GM12872 (cell line): ENCODE data around the gene DERL2.

Experiments
- TF ChIP-seq, protein P1 (sequence below): IDR thresholded peaks from 3 replicates; pipeline ENCODE4 v1.5.1; 2011; ENCODE audit warnings: low read depth, mild to moderate bottlenecking, low read length, moderate library complexity; ENCODE audit not compliant: insufficient read depth

DERL2 gene

DNA sequence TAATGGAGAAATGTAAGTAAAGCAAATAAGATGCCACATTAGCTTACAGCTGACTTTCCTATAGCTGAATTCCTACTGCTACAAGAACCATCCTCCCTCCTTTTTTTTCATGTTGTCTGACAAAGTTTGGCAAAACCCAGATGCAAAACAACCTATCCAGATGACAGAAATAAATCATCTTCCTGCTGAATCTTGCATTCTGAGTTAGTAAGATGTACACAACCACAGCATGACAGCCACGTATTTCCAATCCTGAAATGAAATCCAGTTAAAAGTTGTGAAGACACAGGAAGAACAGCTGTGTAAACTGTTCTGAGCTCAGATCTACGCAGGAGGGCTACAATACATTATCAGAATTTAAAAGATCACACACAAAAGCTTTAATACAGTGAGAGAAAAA is 12.1 kb downstream of the DERL2 start:
- TF ChIP-seq, protein P1, sequence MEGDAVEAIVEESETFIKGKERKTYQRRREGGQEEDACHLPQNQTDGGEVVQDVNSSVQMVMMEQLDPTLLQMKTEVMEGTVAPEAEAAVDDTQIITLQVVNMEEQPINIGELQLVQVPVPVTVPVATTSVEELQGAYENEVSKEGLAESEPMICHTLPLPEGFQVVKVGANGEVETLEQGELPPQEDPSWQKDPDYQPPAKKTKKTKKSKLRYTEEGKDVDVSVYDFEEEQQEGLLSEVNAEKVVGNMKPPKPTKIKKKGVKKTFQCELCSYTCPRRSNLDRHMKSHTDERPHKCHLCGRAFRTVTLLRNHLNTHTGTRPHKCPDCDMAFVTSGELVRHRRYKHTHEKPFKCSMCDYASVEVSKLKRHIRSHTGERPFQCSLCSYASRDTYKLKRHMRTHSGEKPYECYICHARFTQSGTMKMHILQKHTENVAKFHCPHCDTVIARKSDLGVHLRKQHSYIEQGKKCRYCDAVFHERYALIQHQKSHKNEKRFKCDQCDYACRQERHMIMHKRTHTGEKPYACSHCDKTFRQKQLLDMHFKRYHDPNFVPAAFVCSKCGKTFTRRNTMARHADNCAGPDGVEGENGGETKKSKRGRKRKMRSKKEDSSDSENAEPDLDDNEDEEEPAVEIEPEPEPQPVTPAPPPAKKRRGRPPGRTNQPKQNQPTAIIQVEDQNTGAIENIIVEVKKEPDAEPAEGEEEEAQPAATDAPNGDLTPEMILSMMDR = no peak

DNA sequence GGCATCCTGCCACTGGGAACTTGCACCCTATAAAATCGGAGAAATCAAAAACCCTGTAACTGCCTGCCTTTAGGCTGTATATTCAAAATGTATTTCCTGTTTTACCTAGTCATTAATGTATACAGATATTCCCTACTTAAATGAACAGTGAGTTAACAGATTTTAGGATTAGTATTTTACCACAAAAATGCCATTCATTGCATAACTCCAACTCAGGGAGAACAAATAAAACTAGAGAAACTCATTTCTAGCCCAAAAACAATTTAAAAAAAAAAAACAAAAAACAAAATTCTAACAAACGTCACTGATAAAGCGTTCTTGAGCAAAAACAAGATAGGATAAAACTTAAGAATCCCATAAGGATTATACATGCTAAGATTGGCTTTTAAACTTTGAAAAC is 13.5 kb downstream of the DERL2 start:
- TF ChIP-seq, protein P1 = no peak

DNA sequence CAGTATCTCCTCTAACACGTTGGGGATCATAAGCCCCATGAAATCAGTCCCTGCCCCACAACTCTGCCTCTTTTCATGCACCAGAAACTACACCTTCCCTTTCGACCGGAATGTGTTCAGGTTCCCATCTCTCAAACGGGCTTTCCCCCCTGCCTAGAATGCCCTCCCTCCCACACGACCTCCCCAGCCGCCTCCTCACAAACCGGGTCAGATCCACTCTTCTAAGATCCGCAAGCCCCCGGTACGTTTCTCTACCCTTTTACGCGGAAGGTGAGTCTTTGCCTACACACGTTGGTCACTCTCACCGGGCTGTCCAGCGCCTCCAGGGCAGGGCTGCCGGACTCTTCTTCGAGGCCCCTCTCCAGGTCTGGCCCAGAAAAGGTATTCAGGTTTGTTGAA is 17.9 kb downstream of the DERL2 start:
- TF ChIP-seq, protein P1 = no peak

DNA sequence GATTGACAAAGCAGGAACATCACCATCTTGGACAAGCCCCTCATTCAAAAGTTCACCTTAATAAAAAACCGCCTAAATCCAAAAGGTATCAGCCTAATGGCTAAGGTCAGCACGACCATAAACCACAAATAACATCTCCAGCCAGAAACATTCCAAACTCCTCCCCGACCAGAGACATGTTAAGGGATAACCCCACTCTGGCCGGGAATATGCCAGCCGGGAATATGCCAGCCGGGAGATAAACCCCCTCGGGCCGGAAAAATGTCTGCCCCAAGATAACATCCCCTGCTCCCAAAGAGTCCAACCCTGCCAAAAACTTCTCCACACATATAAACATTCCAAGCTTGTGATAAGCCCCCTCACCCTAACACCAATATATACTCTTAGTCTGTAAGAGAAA is 18.6 kb downstream of the DERL2 start:
- TF ChIP-seq, protein P1 = no peak

DNA sequence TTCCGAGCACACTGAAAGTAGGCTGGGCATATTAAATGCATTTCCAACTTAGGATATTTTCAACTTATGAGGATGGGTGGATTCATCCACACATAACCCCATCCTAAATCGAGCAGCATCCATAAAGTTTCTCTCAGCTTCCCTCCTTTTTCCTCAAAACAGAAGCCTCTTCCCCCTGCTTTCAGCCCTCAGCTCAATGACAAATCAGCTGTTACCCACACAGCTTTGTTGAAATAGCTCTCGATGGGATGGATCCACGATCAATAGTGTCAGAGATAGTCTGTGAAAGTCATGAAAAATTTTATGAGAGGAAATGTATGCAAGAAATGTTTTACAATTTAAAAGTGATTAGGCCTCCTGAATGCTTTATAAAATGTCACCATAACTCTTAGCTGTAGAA is 19.7 kb downstream of the DERL2 start:
- TF ChIP-seq, protein P1 = no peak

DNA sequence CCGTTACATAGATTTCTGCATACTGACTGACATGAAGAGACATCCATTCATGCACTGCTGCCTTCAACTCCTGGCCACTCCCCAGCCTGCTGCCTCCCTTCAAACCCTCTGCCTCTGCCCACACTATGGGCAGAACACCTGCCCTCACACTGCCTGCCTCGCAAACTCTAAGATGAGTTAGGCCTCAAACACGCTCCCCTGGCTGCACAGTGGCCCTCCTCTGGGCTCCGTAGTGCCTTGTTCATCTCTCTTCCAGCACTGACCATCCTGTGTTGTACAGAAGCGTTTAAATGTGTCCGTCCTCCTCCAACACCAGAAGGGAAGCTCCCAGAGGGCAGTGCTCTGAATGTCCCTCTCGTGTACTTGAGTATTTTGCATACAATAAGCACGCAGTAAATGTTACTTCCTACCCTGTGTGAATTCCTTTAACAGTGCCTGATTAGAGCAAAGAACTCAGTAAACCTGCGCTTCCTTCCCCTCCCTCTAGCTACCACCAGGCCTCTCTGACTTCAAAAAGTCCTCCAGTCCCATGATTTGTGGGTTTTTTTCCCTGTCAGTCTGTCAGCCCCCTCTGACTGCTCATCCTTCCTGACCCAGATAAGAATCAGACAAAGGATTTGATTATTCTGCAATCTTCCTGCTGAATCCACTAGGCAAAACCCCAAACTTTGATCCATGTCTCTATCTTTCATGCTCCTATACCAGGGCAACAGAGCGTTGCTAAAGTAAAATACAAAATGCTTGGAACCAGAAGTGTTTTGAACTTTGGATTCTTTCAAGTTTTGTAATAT is 21.1 kb downstream of the DERL2 start:
- TF ChIP-seq, protein P1 = no peak

DNA sequence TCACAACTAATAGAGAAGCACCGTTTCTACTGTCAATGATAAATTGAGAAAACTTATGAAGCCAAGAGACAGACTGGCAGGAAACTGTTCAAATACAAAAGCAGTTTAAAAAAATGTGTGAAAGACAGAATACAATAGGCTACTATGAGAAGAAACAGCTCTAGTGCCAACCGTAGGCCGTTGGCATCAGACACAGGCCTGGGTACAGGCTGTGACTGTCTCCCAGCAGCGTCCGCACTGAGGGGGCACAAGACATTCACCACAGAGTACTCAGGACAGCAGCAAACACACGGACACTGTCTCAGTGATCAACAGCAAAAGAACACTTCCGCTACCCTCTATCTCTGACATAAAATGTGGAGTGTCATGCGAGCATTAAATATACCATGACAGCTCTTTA is 39.2 kb downstream of the DERL2 start:
- TF ChIP-seq, protein P1 = no peak

DNA sequence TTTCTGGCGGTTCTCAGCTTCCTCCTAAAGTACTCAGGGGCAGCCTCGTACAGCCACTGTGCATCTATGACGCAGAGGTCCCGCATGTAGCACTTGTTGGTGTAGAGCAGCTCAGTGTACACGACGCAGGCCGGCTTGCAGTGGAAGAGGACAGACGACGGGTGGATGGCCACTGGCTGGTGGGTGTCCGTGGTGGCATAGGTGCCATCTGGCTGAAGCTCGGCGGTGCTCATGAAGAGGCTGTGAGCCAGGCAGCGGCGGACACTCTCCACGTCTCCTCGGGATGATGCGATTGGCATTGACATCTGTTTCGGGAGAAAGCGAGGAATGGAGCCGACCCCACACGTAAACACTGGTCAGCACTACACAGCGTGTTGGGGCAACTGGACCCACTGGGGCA is 41.8 kb downstream of the DERL2 start:
- TF ChIP-seq, protein P1 = no peak
